ES-I3 (cell line): ENCODE measurements around the gene TMEM220.

ENCODE experiments used
- H3K36me3 ChIP-seq: 2 replicates; pipeline ENCODE4 v1.6.1; 2013; ENCODE audit warnings: mild to moderate bottlenecking, low read length, control low read depth, moderate library complexity; ENCODE audit not compliant: insufficient read depth
- H3K4me1 ChIP-seq: 2 replicates; pipeline ENCODE4 v1.6.1; 2013; ENCODE audit warnings: mild to moderate bottlenecking, control low read depth, low read length; ENCODE audit not compliant: insufficient read depth
- H3K9ac ChIP-seq: 2 replicates; pipeline ENCODE4 v1.6.1; 2013; ENCODE audit warnings: low read depth, mild to moderate bottlenecking, low read length, moderate library complexity
- H3K9me3 ChIP-seq: 2 replicates; pipeline ENCODE4 v1.6.1; 2013; ENCODE audit warnings: mild to moderate bottlenecking, low read length, moderate library complexity; ENCODE audit not compliant: control insufficient read depth, insufficient read depth

Gene TMEM220

GRCh38 chr17:10728331-10728892, 1.4 kb downstream of the TMEM220 start:
- 0 out of 2 replicates have a peak, but pooled peaks cover 2% of the 10 kb centered on the region for H3K9me3 ChIP-seq
- H3K9ac ChIP-seq, result no peak overlapping the region; the same call in 1 of the 2 replicates
- H3K4me1 ChIP-seq, result 0 out of 2 replicates have a peak, but pooled peaks cover 4% of the 10 kb centered on the region
- H3K36me3 ChIP-seq, result no peaks in the 10 kb centered on the region

GRCh38 chr17:10727192-10727591, 2.6 kb downstream of the TMEM220 start:
- H3K9ac ChIP-seq, result no peak overlapping the region
- H3K9me3 ChIP-seq, result 0 out of 2 replicates have a peak, but pooled peaks cover 2% of the 10 kb centered on the region
- H3K36me3 ChIP-seq, result no peaks in the 10 kb centered on the region
- H3K4me1 ChIP-seq, result 0 out of 2 replicates have a peak, but pooled peaks cover 4% of the 10 kb centered on the region

GRCh38 chr17:10726196-10726595, 3.6 kb downstream of the TMEM220 start:
- 0 out of 2 replicates have a peak, but pooled peaks cover under 1% of the 10 kb centered on the region for H3K4me1 ChIP-seq
- no peaks in the 10 kb centered on the region for H3K9me3 ChIP-seq
- H3K36me3 ChIP-seq, result no peaks in the 10 kb centered on the region
- H3K9ac ChIP-seq, result no peak overlapping the region

GRCh38 chr17:10725262-10725661, 4.6 kb downstream of the TMEM220 start:
- no peak overlapping the region for H3K9ac ChIP-seq
- no peaks in the 10 kb centered on the region for H3K9me3 ChIP-seq
- H3K4me1 ChIP-seq, result no peaks in the 10 kb centered on the region
- no peaks in the 10 kb centered on the region for H3K36me3 ChIP-seq

GRCh38 chr17:10724546-10725195, 5.2 kb downstream of the TMEM220 start:
- H3K4me1 ChIP-seq, result no peaks in the 10 kb centered on the region
- H3K9me3 ChIP-seq, result no peaks in the 10 kb centered on the region
- no peak overlapping the region for H3K9ac ChIP-seq
- no peaks in the 10 kb centered on the region for H3K36me3 ChIP-seq

- no peak overlapping the region for H3K9ac ChIP-seq
- H3K9me3 ChIP-seq, result no peaks in the 10 kb centered on the region
- no peaks in the 10 kb centered on the region for H3K4me1 ChIP-seq
- no peaks in the 10 kb centered on the region for H3K36me3 ChIP-seq
Observed at GRCh38 chr17:10718547-10718946, 11.3 kb downstream of the TMEM220 start.

- no peak overlapping the region for H3K9ac ChIP-seq
- no peaks in the 10 kb centered on the region for H3K4me1 ChIP-seq
- peaks cover 4% of the 10 kb centered on the region; the same call in 1 of the 2 replicates for H3K36me3 ChIP-seq
- H3K9me3 ChIP-seq, result no peaks in the 10 kb centered on the region
Observed at GRCh38 chr17:10716218-10716617, 13.6 kb downstream of the TMEM220 start.

- Histone ChIP-seq H3K9ac (no peak overlapping the region), H3K36me3 (peaks cover 16% of the 10 kb centered on the region), H3K4me1 (no peaks in the 10 kb centered on the region), H3K9me3 (no peaks in the 10 kb centered on the region)
Observed at GRCh38 chr17:10713318-10713717, 16.5 kb downstream of the TMEM220 start.

GRCh38 chr17:10705727-10706126, 24.1 kb downstream of the TMEM220 start:
- H3K4me1 ChIP-seq, result no peaks in the 10 kb centered on the region
- H3K9ac ChIP-seq, result no peak overlapping the region
- H3K36me3 ChIP-seq, result peaks cover 13% of the 10 kb centered on the region
- no peaks in the 10 kb centered on the region for H3K9me3 ChIP-seq

GRCh38 chr17:10702574-10702973, 27.2 kb downstream of the TMEM220 start:
- no peaks in the 10 kb centered on the region for H3K9me3 ChIP-seq
- no peak overlapping the region for H3K9ac ChIP-seq
- no peaks in the 10 kb centered on the region for H3K4me1 ChIP-seq
- peaks cover 6% of the 10 kb centered on the region; the same call in 1 of the 2 replicates for H3K36me3 ChIP-seq

GRCh38 chr17:10699856-10700255, 30.0 kb downstream of the TMEM220 start:
- H3K9me3 ChIP-seq, result no peaks in the 10 kb centered on the region
- peaks cover 4% of the 10 kb centered on the region for H3K36me3 ChIP-seq
- H3K9ac ChIP-seq, result no peak overlapping the region
- H3K4me1 ChIP-seq, result no peaks in the 10 kb centered on the region

- Histone ChIP-seq H3K36me3 (peaks cover 12% of the 10 kb centered on the region), H3K4me1 (no peaks in the 10 kb centered on the region), H3K9me3 (no peaks in the 10 kb centered on the region), H3K9ac (peak overlapping the region; percentile 90)
Observed at GRCh38 chr17:10698096-10698818, 31.6 kb downstream of the TMEM220 start.

GRCh38 chr17:10697092-10698081, 32.4 kb downstream of the TMEM220 start, which contains the start of the genes ADPRM and SCO1:
Gene ADPRM (plus strand): TSS chr17:10697594. CDS start chr17:10704927, 7,333 bp downstream.
Gene SCO1 (minus strand): TSS chr17:10697533. CDS start chr17:10697507, 26 bp downstream.
- Histone ChIP-seq H3K9ac (peak within 1 kb of the TSS; percentile 90), H3K36me3 (peaks cover 15% of the 10 kb centered on the region), H3K9me3 (no peaks in the 10 kb centered on the region), H3K4me1 (no peaks in the 10 kb centered on the region)
